ENCODE data around the gene EDARADD. TPM values are rescaled to one million over a fixed set of nuclear protein-coding genes. Genes with fewer than 3 reads are reported as not detected.

Gene EDARADD
- total and polyA plus RNA-seq, 2 of the 13 experiments (the other 11 are each of a cell fraction or from before 2014, with no cell fraction given): 0.03 TPM; not detected in 1

- peak; percentile 54; the same call in 1 of the 2 replicates for TF ChIP-seq HNF4G (IDR thresholded peaks at IDR 0.05; ENCODE audit: borderline replicate concordance, low read depth, low read length)
- TF ChIP-seq HNF4G (CRISPR knock-in tag; IDR thresholded peaks at IDR 0.05; ENCODE audit: borderline replicate concordance, low read depth): no peak
- no peak for TF ChIP-seq GFI1 (CRISPR knock-in tag; IDR thresholded peaks at IDR 0.05; ENCODE audit: borderline replicate concordance)
- peak; percentile 49; the same call in 1 of the 2 replicates for TF ChIP-seq YEATS4 (CRISPR knock-in tag; IDR thresholded peaks at IDR 0.05; ENCODE audit: borderline replicate concordance)
- TF ChIP-seq ARNT2 (CRISPR knock-in tag; IDR thresholded peaks at IDR 0.05; ENCODE audit: low read depth): no peak
- TF ChIP-seq, protein P1, sequence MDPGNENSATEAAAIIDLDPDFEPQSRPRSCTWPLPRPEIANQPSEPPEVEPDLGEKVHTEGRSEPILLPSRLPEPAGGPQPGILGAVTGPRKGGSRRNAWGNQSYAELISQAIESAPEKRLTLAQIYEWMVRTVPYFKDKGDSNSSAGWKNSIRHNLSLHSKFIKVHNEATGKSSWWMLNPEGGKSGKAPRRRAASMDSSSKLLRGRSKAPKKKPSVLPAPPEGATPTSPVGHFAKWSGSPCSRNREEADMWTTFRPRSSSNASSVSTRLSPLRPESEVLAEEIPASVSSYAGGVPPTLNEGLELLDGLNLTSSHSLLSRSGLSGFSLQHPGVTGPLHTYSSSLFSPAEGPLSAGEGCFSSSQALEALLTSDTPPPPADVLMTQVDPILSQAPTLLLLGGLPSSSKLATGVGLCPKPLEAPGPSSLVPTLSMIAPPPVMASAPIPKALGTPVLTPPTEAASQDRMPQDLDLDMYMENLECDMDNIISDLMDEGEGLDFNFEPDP (CRISPR knock-in tag; conservative IDR thresholded peaks at IDR 0.05): no peak
- peak; percentile 80 for TF ChIP-seq NFIC (IDR thresholded peaks at IDR 0.05; ENCODE audit: low read length)
- TF ChIP-seq HOXA5 (CRISPR knock-in tag; IDR thresholded peaks at IDR 0.05): peak; percentile 92
- TF ChIP-seq, protein P2, sequence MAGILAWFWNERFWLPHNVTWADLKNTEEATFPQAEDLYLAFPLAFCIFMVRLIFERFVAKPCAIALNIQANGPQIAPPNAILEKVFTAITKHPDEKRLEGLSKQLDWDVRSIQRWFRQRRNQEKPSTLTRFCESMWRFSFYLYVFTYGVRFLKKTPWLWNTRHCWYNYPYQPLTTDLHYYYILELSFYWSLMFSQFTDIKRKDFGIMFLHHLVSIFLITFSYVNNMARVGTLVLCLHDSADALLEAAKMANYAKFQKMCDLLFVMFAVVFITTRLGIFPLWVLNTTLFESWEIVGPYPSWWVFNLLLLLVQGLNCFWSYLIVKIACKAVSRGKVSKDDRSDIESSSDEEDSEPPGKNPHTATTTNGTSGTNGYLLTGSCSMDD (CRISPR knock-in tag; IDR thresholded peaks at IDR 0.05): no peak
- no peak for TF ChIP-seq ZBTB42 (CRISPR knock-in tag; IDR thresholded peaks at IDR 0.05)
- TF ChIP-seq TCF7 (IDR thresholded peaks at IDR 0.05; ENCODE audit: low read depth): peak; percentile 98
- TF ChIP-seq ZNF33A (CRISPR knock-in tag; IDR thresholded peaks at IDR 0.05; ENCODE audit: borderline replicate concordance): no peak
These were observed 100.7 kb downstream of the EDARADD start (continued) for GRCh38 chr1:236494586-236495466.

All from HepG2 (cell line).